Stimulated activated CD8-positive, alpha-beta memory T cell treated with anti-CD3 and anti-CD28 coated beads, Interleukin-12 subunit alpha, Interleukin-12 subunit beta, amount 100 ng/mL, for 24 hours (primary cell): ENCODE results near the gene SPCS3.
"Not testable (repeated sequence)": the region's sequence is repeated elsewhere in the genome, so short reads cannot be mapped to it uniquely, and the experiment has no call there.

Source experiments
- DNase-seq: peaks from one replicate; pipeline ENCODE4 v3.0.0-alpha.2; 2020; ENCODE audit errors: extremely low read depth

The SPCS3 gene

DNA sequence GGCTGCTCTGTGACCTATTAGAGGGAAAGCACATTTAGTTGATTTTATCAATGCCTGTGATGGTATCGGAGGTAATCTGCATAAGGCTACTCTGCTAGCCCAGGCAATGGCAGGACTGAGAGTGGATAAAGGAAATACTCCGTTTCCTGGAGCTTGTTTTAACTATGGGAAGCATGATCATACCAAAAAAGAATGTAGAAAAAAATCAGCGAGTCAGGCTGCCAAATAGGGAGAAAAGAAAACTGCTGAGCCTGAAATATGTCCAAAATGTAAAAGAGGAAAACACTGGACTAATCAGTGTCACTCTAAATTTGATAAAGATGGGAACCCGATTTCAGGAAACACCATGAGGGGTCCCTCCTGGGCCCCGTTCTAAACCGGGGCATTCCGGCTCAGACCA, 25.6 kb downstream of the SPCS3 start:
- DNase-seq, result not testable (repeated sequence)

DNA sequence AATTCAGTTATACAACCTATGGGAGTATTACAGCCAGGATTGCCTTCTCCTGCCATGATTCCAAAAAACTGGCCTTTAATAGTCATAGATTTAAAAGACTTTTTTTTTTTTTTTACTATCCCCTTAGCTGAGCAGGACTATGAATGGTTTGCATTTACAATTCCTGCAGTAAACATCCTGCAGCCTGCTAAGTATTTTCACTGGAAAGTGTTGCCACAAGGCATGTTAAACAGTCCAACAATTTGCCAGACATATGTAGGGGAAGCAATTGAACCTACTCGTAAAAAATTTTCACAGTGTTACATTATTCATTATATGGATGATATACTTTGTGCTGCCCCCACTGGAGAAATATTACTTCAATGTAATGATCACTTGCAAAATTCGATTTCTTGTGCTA, 27.1 kb downstream of the SPCS3 start:
- not testable (repeated sequence) for DNase-seq

DNA sequence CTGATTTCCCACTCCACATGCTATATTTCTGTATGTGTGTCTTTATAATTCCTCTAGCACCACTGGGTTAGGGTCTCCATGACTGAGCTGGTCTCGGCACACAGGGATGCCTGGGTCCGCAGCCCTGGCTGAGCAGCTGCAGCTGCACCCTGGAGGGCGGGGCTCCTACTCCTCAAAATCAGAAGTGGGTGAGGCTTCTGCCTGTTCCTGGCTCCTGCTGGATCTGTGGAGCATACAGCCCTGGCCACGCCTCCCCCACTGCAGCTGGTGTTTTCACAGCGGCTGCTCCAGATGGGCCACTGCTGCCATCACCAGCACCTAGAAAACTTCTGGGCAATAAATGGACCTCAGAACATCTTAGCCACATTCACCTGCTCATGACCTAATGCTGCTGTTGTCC, 30.9 kb downstream of the SPCS3 start:
- no peak for DNase-seq

DNA sequence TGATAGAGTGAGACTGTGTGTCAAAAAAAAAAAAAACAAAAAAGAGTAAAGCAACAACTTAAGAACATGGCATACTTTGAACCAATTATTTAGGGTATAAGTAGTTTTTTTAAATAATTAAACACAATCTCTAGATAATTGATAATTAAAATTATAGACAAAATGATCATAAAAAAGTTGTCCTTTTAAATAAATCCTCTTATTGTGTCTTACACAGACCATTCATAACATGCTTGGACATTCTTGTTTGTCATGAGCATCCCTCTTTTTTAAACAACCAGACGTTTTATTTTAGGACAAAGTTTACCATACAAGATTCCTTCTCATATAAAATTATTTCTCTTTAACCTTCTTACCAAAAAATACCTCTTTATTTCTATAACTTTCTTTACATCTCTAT, 35.1 kb downstream of the SPCS3 start:
- no peak for DNase-seq

DNA sequence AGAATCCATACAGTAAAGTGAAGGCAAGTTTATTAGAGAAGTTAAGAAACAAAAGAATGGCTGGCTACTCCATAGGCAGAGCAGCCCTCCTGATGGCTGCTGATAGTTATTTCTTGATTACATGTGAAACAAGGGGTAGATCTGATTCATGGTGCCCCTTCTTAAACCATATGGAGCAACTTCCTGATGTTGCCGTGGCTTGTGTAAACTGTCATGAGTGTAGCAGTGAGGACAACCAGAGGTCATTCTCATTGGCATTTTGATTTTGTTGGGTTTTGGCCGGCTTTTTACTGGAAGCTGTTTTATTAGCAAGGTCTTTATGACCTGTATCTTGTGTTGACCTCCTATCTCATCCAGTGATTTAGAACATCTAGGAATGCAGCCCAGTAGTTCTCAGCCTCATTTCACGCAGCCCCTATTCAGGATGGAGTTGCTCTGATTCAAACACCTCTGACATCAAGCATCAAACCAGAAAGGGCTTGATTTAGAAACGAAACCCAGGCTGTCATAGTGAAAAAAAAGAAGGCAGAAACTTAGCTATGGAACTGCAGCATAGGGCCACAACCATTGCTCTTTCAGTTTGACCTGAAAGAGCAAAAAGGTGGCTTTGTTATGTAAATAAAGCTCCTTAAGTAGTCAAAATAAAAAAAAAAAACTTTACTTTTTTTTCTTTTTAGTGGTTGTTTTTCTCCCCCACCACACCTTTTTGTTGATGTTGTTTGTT, 37.8 kb downstream of the SPCS3 start:
- no peak for DNase-seq

DNA sequence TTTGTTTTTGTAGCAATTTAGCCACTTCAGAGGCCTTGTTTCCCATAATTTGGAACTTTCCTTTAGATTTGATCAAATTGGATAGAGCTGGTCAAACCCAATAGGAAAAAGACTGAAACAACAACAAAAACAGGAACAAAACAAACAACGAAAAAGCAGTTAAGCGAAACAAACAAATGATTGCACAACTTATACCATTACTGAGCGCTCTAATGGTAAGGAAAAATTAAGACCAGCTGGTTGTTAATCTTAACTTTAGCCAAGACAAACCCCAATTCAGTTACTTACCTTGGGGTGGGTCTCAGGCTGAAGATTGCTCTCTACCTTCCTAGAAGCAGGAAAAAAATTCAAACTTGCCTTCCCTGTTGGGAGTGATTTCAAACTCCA, 38.3 kb downstream of the SPCS3 start:
- DNase-seq, result no peak

DNA sequence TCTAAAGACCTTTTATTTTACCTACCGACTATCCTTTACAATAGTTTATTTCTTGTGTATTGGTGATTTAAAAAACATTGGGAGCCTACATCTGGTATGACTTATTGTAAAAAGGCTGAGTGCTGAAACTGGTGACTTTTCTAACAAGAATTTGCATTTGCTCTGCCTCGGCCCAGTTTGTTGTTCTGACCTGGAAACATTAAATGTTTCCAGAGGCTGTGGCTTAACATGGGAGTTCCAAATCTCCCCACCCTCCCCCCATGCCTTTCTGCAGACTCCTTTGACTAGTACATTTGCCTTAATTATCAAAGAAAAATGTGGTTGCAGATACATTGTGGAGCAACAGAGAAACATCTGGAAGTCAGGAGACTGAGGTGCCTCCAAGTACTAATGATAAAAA, 39.8 kb downstream of the SPCS3 start:
- no peak for DNase-seq

DNA sequence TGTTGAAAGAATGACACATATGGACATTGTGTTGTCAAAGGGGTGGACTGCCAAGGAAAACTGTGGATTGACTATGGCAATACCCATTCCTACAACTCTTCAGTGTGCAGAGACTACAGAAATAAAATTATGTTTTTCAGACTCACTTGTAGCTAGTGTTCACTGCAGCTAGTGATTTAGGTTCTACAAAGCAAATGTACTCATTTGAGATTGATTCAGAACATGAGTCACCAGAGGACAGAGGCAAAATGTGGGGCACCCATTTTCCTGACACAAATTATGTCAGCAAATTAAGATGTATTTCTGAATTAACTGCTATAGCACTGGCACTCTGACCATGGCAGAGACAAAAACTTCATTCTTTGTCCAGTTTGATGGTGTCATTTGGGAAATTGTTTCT, 40.7 kb downstream of the SPCS3 start:
- DNase-seq, result no peak

DNA sequence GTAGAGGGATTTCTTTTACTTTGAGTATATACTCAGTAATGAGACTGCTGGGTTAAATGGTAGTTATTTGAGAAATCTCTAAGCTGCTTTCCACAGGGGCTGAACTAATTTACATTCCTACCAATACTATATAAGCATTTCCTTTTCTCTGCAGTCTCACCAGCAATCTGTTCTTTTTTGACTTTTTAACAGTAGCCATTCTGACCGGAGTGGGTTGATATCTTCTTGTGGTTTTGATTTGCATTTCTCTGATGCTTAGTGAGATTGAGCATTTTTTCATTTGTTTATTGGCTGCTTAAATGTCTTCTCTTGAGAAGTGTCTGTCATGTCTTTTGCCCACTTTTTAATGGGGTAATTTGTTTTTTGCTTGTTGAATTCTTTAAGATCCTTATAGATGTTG, 43.3 kb downstream of the SPCS3 start:
- no peak for DNase-seq

DNA sequence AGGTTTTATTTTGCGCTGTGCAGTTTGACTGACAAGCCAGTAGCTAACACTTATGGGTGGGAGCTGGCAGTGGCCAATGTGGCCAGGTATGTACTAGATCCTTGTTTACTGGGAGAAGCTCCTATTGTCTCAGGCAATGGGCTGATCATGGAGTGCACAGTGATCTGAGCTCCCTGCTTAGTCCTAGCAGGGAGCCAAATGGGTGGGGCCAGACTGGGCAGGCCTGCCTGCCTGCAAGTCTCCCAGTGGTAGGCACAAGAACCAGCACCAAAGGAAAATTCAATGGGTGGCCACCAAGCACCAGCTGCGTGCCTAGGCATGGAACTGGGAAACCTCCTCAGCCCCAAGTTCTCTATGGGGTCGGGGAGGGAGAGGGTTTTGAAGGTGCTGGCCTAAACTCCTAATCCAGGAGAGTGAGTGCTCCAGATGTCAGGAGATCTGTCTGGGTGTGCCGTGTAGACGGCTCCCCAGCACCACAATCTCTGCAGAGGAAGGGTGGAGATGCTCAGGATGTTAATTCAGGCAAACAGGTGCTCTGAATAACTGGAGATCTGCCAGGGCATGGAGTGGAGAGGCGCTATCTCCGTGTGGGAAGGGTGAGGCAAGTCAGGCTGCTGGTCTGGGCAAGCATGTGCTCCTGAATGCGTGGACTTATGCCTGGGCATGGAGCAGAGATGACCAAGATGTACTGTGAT, 48.2 kb downstream of the SPCS3 start:
- no peak for DNase-seq

DNA sequence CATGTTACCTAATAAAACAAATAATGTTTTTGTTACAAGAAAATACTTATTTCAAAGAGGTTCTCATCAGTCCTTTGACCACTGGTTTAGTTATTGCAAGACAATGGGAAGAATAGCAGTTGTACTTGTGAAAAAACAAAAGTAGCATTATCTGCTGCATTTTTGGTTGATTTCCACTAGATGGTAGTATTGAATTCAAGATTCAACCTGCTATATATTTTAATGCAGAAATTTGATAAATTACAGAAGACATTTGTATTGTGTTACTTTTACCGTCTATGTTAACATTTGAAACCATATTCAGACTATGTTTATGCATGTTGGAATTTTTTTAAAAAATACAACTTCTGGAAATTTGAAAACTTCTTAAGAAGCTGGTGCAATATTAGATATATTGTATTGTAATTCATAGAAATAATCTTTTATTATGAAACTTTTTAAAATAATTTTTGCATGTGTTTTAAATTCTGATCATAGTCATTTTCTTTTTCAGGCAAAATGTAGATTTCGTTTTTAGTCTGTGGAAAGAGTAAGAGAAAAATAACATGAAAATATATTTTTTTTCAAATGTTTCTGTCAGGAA, 56.4 kb downstream of the SPCS3 start:
- DNase-seq, result no peak

DNA sequence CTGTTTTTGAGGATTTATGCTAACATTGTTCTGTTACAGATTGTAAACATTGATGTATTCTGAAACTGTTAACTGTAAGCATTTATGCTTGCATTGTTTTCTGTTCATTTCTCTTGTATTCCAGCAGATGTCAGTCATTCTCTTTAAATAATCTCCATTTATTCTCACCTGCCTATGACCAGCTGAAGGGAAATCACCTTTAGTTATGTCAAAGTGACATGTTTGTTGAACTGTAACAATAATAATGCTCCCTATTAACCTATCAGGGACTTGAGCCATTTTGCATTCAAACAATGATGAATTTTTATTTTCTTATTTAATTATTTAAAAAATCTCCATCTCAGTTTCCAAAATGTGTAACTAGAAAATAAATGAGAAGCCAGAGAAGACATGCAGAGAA, 58.0 kb downstream of the SPCS3 start:
- DNase-seq, result no peak

DNA sequence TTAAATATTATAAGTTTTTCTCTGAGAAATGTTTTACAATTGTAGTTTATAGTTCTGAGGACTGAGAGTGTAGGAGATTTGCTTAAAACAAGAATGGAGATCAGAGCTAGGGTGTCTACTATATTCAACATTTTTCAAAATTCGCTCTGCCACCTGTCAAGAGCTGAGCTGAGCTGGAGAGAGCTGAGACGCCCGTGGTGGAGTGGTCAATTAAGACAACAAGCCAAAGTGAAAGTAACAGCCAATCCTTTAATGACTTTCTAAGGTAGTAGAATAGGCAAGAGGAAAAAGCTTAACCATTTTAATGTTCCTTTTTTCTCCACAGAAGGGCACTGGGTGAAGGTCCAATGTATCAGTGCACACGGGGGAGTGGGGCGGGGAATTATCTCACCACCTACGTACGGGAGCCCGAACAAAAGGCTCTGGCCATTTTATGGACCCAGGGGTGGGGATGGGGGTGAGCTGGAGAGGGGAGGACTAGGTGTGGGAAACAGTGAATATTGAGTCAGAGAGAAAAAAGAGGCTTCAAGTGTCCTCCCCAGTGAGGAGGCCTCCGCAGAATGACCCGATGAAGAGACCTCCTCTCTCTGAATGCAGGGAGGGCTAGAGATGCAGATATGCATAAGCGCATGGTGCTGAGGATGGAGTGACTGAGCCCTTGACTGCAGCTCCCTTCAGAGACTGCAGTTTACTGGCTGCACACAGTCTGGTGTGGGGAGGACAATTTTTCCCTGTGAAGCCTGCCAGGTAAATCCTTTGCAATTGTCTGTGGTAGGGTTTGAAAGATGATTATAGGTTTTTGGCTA, 60.8 kb downstream of the SPCS3 start:
- no peak for DNase-seq
